PC-9 (cell line): Measurements from ENCODE around the gene SCARF2. TPM values are rescaled to one million over a fixed set of nuclear protein-coding genes. Genes with fewer than 3 reads are reported as not detected.
"Not testable (repeated sequence)": the region's sequence is repeated elsewhere in the genome, so short reads cannot be mapped to it uniquely, and the experiment has no call there.

ENCODE experiments used
- BruUV-seq: library from RNA; stranded (reverse); fragments of 400-500 nt; replicated peaks from 2 replicates; lab custom pipeline; 2021; lab: Mats Ljungman, UMichigan
- CTCF ChIA-PET: fragments of 300-600 bp; sonication (Branson Sonifier 250); formaldehyde crosslinking; loops from one replicate; lab custom pipeline; 2022; ENCODE audit warnings: antibody characterized with exemption; lab: Charles Lee
- POLR2A ChIA-PET: fragments of 300-600 bp; sonication (Branson Sonifier 250); formaldehyde crosslinking; loops from one replicate; lab custom pipeline; 2022; ENCODE audit warnings: antibody characterized with exemption; ENCODE audit not compliant: unreplicated experiment; lab: Charles Lee
- DNase-seq, 2 experiments: peaks; one replicate each; pipeline versions ENCODE4 v3.0.0 to v3.0.0-alpha.2; 2015 to 2022; ENCODE audit warnings: mixed read lengths in 1 of 2
- H2AFZ ChIP-seq: fragments of 200-600 bp; sonication (generic); 2 replicates; pipeline ENCODE4 v1.8.1; 2017; ENCODE audit warnings: antibody characterized with exemption
- H3F3A ChIP-seq: fragments of 200-600 bp; sonication (generic); 2 replicates; pipeline ENCODE4 v1.8.1; 2017; ENCODE audit warnings: antibody characterized with exemption, mild to moderate bottlenecking, low read depth; ENCODE audit not compliant: insufficient read depth
- H3K27ac ChIP-seq: fragments of 200-600 bp; sonication (generic); 2 replicates; pipeline ENCODE4 v1.6.1; 2016; ENCODE audit warnings: mixed run types
- H3K27me3 ChIP-seq: fragments of 200-600 bp; sonication (generic); 2 replicates; pipeline ENCODE4 v1.6.1; 2016; ENCODE audit warnings: low read depth, mixed run types; ENCODE audit not compliant: insufficient read depth
- H3K36me3 ChIP-seq: fragments of 200-600 bp; sonication (generic); 2 replicates; pipeline ENCODE4 v1.6.1; 2016; ENCODE audit warnings: low read depth, mixed run types
- H3K4me1 ChIP-seq: fragments of 200-600 bp; sonication (generic); replicated peaks from 2 replicates; pipeline ENCODE4 v1.6.1; 2016; ENCODE audit warnings: mixed run types; ENCODE audit not compliant: insufficient read depth
- H3K4me2 ChIP-seq: fragments of 200-600 bp; sonication (generic); 2 replicates; pipeline ENCODE4 v1.6.1; 2017; ENCODE audit warnings: mixed run types
- H3K4me3 ChIP-seq: fragments of 200-600 bp; sonication (generic); 2 replicates; pipeline ENCODE4 v1.6.1; 2016; ENCODE audit warnings: mixed run types
- H3K79me2 ChIP-seq: fragments of 200-600 bp; sonication (generic); 2 replicates; pipeline ENCODE4 v1.6.1; 2017; ENCODE audit warnings: low read depth, mixed run types
- H3K9me2 ChIP-seq: fragments of 200-600 bp; sonication (generic); 2 replicates; pipeline ENCODE4 v1.8.1; 2017; ENCODE audit warnings: mild to moderate bottlenecking; ENCODE audit not compliant: insufficient read depth
- H3K9me3 ChIP-seq: fragments of 200-600 bp; sonication (generic); 2 replicates; pipeline ENCODE4 v1.8.1; 2016; ENCODE audit warnings: low read depth; ENCODE audit not compliant: insufficient read depth
- H4K20me1 ChIP-seq: fragments of 200-600 bp; sonication (generic); 2 replicates; pipeline ENCODE4 v1.8.1; 2017; ENCODE audit not compliant: insufficient read depth
- EZH2 ChIP-seq: fragments of 200-600 bp; sonication (generic); IDR thresholded peaks from 2 replicates; pipeline ENCODE4 v1.8.0; 2017; ENCODE audit warnings: antibody characterized with exemption, low read depth
- intact Hi-C: fragments of 100-400 bp; cut with micrococcal nuclease; formaldehyde crosslinking; loops from one replicate; pipeline ENCODE4 v1.10.0; 2022; ENCODE audit not compliant: unreplicated experiment
- total RNA-seq: library from RNA; stranded (reverse); gene quantifications from 2 replicates; pipeline ENCODE4 v1.2.3, GENCODE V29; 2021
- TF ChIP-seq, protein P1 (sequence below): fragments of 200-600 bp; sonication (generic); conservative IDR thresholded peaks from 2 replicates; pipeline ENCODE4 v1.6.1; 2017; ENCODE audit warnings: mixed run types, antibody characterized with exemption, mild to moderate bottlenecking, moderate library complexity

SCARF2 gene
- total RNA-seq, 1 experiment from 2014 or later: 0.52 TPM

DNA sequence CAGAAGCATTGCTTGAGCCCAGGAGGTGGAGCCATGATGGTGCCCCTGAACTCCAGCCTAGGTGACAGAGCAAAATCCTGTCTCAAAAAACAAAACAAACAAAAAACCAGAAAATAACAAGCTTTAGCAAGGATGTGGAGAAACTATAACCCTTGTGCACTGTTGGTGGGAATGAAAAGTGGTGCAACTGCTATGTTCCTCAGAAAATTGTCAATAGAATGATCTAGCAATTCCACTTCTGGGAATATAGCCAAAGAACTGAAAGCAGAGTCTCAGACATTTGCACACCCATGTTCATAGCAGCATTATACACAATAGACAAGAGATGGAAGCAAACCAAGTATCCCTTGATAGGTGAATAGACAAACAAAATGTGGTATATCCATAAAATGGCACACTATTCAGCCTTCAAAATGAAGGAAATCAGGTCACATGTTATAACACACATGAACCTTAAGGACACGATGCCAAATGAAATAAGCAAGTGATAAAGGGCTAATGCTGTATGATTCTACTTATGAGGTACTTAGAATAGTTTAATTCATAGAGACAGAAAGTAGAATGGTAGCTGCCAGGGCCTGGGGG lies 42.1 kb upstream of the SCARF2 start:
- Histone ChIP-seq H3K36me3 (no peaks in the 10 kb centered on the region), H3K4me1 (no peaks in the 10 kb centered on the region), H3K27me3 (no peaks in the 10 kb centered on the region), H3K9me2 (no peaks in the 10 kb centered on the region), H3K4me3 (no peak overlapping the region), H3K9me3 (no peaks in the 10 kb centered on the region), H3F3A (no peaks in the 10 kb centered on the region), H3K4me2 (no peak overlapping the region), H3K27ac (no peak overlapping the region), H2AFZ (no peak overlapping the region), H3K79me2 (no peaks in the 10 kb centered on the region), H4K20me1 (no peaks in the 10 kb centered on the region)
- intact Hi-C loops: no loop called here
- ChIA-PET POLR2A (no interaction called here), CTCF (no interaction called here)
- no peak for TF ChIP-seq EZH2
- TF ChIP-seq, protein P1, sequence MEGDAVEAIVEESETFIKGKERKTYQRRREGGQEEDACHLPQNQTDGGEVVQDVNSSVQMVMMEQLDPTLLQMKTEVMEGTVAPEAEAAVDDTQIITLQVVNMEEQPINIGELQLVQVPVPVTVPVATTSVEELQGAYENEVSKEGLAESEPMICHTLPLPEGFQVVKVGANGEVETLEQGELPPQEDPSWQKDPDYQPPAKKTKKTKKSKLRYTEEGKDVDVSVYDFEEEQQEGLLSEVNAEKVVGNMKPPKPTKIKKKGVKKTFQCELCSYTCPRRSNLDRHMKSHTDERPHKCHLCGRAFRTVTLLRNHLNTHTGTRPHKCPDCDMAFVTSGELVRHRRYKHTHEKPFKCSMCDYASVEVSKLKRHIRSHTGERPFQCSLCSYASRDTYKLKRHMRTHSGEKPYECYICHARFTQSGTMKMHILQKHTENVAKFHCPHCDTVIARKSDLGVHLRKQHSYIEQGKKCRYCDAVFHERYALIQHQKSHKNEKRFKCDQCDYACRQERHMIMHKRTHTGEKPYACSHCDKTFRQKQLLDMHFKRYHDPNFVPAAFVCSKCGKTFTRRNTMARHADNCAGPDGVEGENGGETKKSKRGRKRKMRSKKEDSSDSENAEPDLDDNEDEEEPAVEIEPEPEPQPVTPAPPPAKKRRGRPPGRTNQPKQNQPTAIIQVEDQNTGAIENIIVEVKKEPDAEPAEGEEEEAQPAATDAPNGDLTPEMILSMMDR: no peak
- no TSS peak for BruUV-seq
- DNase-seq: no peak

GRCh38 chr22:20478059-20478458 lies 40.4 kb upstream of the SCARF2 start:
- H3K36me3 ChIP-seq, H4K20me1 ChIP-seq, CTCF ChIA-PET, H3K27ac ChIP-seq, H3K9me2 ChIP-seq, H3K4me2 ChIP-seq, H3K4me1 ChIP-seq, DNase-seq, H3K4me3 ChIP-seq, intact Hi-C loops, H2AFZ ChIP-seq, H3K27me3 ChIP-seq, POLR2A ChIA-PET, H3F3A ChIP-seq, H3K79me2 ChIP-seq, BruUV-seq, H3K9me3 ChIP-seq: not testable (repeated sequence)

GRCh38 chr22:20475569-20475968 lies 37.9 kb upstream of the SCARF2 start:
- BruUV-seq, POLR2A ChIA-PET: not testable (repeated sequence)

DNA sequence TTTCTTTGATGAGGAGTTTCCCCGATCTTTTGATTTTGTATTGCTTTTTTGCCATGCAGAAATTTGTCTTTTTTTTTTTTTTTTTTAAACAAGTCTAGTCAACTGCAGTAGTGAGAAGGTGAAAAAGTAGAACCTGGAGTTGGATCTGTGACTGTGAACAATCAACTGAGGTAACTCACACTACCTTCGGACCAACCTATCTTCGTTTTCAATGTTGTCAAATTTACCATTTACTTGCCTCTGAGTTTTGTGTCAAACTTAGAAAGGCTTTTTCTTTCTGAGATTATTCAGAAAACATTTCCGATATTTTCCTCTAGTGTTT lies 37.5 kb upstream of the SCARF2 start:
- no peak for TF ChIP-seq EZH2
- TF ChIP-seq, protein P1: no peak
- intact Hi-C loops: no loop called here
- Histone ChIP-seq H3K36me3 (no peaks in the 10 kb centered on the region), H3K4me2 (no peak overlapping the region), H3K9me2 (no peaks in the 10 kb centered on the region), H3K27me3 (no peaks in the 10 kb centered on the region), H3F3A (no peaks in the 10 kb centered on the region), H3K79me2 (no peaks in the 10 kb centered on the region), H3K4me1 (no peaks in the 10 kb centered on the region), H3K4me3 (no peak overlapping the region), H4K20me1 (no peaks in the 10 kb centered on the region), H3K9me3 (no peaks in the 10 kb centered on the region), H2AFZ (no peak overlapping the region), H3K27ac (no peak overlapping the region)
- no TSS peak for BruUV-seq
- ChIA-PET CTCF (no interaction called here), POLR2A (no interaction called here)
- DNase-seq: no peak

More at GRCh38 chr22:20475569-20475968, 37.9 kb upstream of the SCARF2 start:
- H3K79me2 ChIP-seq, H2AFZ ChIP-seq, H3K4me2 ChIP-seq, H4K20me1 ChIP-seq, H3F3A ChIP-seq, H3K27ac ChIP-seq, intact Hi-C loops, DNase-seq, H3K9me3 ChIP-seq, H3K4me3 ChIP-seq, H3K36me3 ChIP-seq, CTCF ChIA-PET, H3K27me3 ChIP-seq, H3K9me2 ChIP-seq, H3K4me1 ChIP-seq: not testable (repeated sequence)
